Ovary (tissue), 9 donors: ENCODE results near the gene FAM110D. TPM values are rescaled to one million over a fixed set of nuclear protein-coding genes. Genes with fewer than 3 reads are reported as not detected.

Experiments
- DNase-seq, 5 donors: peaks; one replicate each; pipeline ENCODE4 v3.0.0-alpha.2; 2019 to 2020
- H3K27ac ChIP-seq, 2 donors: fragments of 200-600 bp; one replicate each; pipeline versions ENCODE4 v1.5.1 to v1.8.0; 2019 to 2022
- H3K27me3 ChIP-seq: fragments of 200-600 bp; one replicate; pipeline ENCODE4 v1.8.0; 2022
- H3K36me3 ChIP-seq: fragments of 200-600 bp; sonication (generic); one replicate; pipeline ENCODE4 v1.5.1; 2019
- H3K4me1 ChIP-seq: one replicate; pipeline ENCODE4 v1.8.1; 2013; ENCODE audit warnings: mild to moderate bottlenecking, moderate library complexity; ENCODE audit not compliant: insufficient read depth
- H3K4me3 ChIP-seq: fragments of 200-600 bp; sonication (generic); one replicate; pipeline ENCODE4 v1.5.1; 2017
- H3K9me3 ChIP-seq, 2 donors: fragments of 200-600 bp in 1 of 2; sonication (generic) in 1 of 2; one replicate each; pipeline versions ENCODE4 v1.5.1 to v1.8.1; 2013 to 2019; ENCODE audit warnings: mild to moderate bottlenecking in 1 of 2, moderate library complexity in 1 of 2
- EP300 ChIP-seq: sonication (generic); formaldehyde crosslinking; IDR thresholded peaks from one replicate; pipeline ENCODE4 v1.6.1; 2017; ENCODE audit warnings: antibody characterized with exemption
- POLR2A ChIP-seq: fragments of 450-650 bp; IDR thresholded peaks from one replicate; pipeline ENCODE4 v1.6.1; 2017; ENCODE audit warnings: antibody characterized with exemption, mild to moderate bottlenecking, moderate library complexity
- WGBS, 3 donors: extraction: QIAGEN DNeasy Blood & Tissue Kit in 1 of 3; methylation state at CpG; one replicate each; pipeline versions ENCODE4 v1.1.5 to v1.1.7; 2013 to 2017; 5-methylcytosine and 5-hydroxymethylcytosine counted together
- intact Hi-C, 4 donors: fragments of 100-400 bp; cut with DNase I; formaldehyde crosslinking; loops; one replicate each; pipeline versions ENCODE4 v1.11.0 to v1.15.1; 2022 to 2023
- polyA plus RNA-seq, 2 donors: library from polyadenylated mRNA; stranded (reverse); fragments of 200-250 nt in 1 of 2; fragments of 350-450 nt in 1 of 2; fragmentation: Illumina TruSeq in 1 of 2; extraction: RNeasy Lipid Tissue Mini Kit (QIAGEN cat#74804) in 1 of 2; gene quantifications; one replicate each; pipeline ENCODE4 v1.2.3, GENCODE V29; 2013 to 2014
- total RNA-seq, 7 donors: library from RNA; depleted of rRNA in 2 of 7; stranded (reverse); fragments of >200 nt in 2 of 7; fragmentation: NEBNext Ultra II Directional in 3 of 7; extraction: Animal tissue kit (Norgen Biotek cat#: 25700) in 3 of 7; gene quantifications; one replicate each; pipeline versions ENCODE4 v1.1.0 to v1.2.4, GENCODE V29; 2016 to 2023
- TF ChIP-seq, protein P1 (sequence below), 3 donors: fragments of 450-650 bp in 2 of 3; fragments of 200-600 bp in 1 of 3; IDR thresholded peaks; one replicate each; pipeline versions ENCODE4 v1.5.1 to v1.8.0; 2016 to 2022; ENCODE audit warnings: antibody characterized with exemption in 3 of 3, mild to moderate bottlenecking in 1 of 3
- donor health status: DM: no; HTN: no; CAD: no; lungs with moderate emphysema.
- donor health status: DM: no; HTN: no; CAD: no.
- donor health status: Bipolar disorder and iron deficiency.
- donor health status: DM: yes; HTN: yes; CAD: no.
- donor health status: DM: no; HTN: no; CAD: no.
- donor health status: DM: yes; HTN: yes; CAD: no.

Gene FAM110D
- total and polyA plus RNA-seq, 9 donors, result 0.91 to 4.9 (median 2.1) TPM

DNA sequence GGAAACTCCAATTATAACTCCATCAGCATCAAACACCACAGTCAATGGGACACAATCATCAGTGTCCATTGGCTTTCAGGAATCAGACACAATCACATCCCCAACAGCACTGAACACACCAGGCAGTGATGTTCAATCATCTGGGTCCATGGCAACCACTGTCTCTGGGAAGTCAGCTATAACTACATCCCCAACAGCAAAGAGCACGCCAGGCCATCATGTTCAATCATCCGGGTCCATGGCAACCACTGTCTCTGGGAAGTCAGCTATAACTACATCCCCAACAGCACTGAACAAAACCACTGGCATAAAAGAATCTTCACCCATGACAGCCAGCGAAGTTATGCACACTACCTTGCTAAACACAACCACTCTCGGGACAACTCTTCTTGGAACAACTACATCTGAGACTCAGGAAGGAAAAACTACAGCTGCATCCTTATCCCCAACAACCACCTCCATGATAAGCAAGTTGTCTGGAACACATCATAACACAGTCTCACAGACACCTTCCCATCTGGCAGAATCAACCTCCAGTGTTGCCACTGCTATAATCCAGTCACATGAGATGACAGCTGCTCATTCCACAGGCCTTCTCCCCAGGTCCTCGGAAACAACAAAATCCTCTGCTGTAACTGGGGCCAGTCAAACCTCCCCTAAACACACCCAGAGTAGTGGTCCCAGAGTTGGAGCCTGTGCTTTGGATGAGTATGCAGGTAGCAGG is 51.4 kb downstream of the FAM110D start:
- intact Hi-C loops, result loop anchor here in 1 of 4 donors (5.0 kb wide), 1 partner anchor 1928 kb away; no protein-coding TSS in a partner anchor
- WGBS, 3 donors, result 75 to 83% (median 78%) methylated on average over 5 of the region's 5 CpGs

DNA sequence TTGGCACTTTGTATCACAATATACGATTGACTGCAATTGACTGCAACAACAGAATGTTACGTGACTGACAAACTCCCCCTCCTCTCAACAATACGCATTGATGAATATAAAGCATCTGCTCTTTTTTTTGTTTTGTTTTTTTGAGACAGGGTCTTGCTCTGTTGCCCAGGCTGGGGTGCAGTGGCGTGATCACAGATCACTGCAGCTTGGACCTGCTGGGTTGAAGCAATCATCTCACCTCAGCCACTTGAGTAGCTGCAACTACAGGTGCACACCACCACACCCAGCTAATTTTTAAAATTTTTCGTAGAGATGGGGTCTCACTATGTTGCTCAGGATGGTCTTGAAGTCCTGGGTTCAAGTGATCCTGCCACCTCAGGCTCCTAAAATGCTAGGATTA is 53.8 kb downstream of the FAM110D start:
- no peak for DNase-seq
- H3K27ac ChIP-seq, result no peak overlapping the region
- H3K9me3 ChIP-seq, result no peaks in the 10 kb centered on the region
- intact Hi-C loops, result loop anchor here in 1 of 4 donors (5.0 kb wide), 1 partner anchor 1930 kb away; no protein-coding TSS in a partner anchor
- TF ChIP-seq EP300 (no peak), POLR2A (no peak)
- TF ChIP-seq, protein P1, sequence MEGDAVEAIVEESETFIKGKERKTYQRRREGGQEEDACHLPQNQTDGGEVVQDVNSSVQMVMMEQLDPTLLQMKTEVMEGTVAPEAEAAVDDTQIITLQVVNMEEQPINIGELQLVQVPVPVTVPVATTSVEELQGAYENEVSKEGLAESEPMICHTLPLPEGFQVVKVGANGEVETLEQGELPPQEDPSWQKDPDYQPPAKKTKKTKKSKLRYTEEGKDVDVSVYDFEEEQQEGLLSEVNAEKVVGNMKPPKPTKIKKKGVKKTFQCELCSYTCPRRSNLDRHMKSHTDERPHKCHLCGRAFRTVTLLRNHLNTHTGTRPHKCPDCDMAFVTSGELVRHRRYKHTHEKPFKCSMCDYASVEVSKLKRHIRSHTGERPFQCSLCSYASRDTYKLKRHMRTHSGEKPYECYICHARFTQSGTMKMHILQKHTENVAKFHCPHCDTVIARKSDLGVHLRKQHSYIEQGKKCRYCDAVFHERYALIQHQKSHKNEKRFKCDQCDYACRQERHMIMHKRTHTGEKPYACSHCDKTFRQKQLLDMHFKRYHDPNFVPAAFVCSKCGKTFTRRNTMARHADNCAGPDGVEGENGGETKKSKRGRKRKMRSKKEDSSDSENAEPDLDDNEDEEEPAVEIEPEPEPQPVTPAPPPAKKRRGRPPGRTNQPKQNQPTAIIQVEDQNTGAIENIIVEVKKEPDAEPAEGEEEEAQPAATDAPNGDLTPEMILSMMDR (IDR thresholded peaks at IDR 0.05), result no peak
- H3K36me3 ChIP-seq, result no peaks in the 10 kb centered on the region
- no peaks in the 10 kb centered on the region for H3K4me1 ChIP-seq
- H3K4me3 ChIP-seq, result no peak overlapping the region
- H3K27me3 ChIP-seq, result no peaks in the 10 kb centered on the region
- 80 to 87% (median 82%) methylated on average over 5 of the region's 5 CpGs for WGBS, 3 donors

More for the DNA sequence above, 51.4 kb downstream of the FAM110D start:
- Histone ChIP-seq H3K36me3 (no peaks in the 10 kb centered on the region), H3K9me3 (no peaks in the 10 kb centered on the region), H3K27ac (no peak overlapping the region), H3K4me1 (no peaks in the 10 kb centered on the region), H3K27me3 (no peaks in the 10 kb centered on the region), H3K4me3 (no peak overlapping the region)
- no peak for DNase-seq
- TF ChIP-seq EP300, result no peak
- TF ChIP-seq POLR2A, result no peak
- TF ChIP-seq, protein P1 (IDR thresholded peaks at IDR 0.05), result no peak

DNA sequence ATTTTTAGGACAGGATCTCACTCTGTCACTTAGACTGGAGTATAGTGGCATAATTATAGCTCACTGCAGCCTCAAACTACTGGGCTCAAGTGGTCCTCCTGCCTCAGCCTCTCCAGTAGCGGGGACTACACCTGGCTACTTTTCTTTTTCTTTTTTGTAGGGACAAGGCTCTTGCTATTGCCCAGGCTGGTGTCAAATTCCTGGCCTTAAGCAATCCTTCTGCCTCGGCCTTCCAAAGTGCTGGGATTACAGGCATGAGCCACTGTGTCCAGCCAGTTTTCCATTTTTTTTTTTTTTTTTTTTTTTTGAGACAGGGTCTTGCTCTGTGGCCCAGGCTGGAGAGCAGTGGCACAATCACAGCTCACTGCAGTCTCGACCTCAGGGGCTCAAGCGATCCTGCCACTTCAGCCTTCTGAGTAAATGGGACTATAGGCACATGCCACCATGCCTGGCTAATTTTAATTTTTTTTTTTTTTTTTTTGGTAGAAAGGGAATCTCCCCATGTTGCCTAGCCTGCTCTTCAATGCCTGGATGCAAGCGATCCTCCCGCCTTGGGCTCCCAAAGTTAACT is 54.5 kb downstream of the FAM110D start:
- Histone ChIP-seq H3K36me3 (no peaks in the 10 kb centered on the region), H3K9me3 (no peaks in the 10 kb centered on the region), H3K27ac (no peak overlapping the region), H3K27me3 (no peaks in the 10 kb centered on the region), H3K4me3 (no peak overlapping the region), H3K4me1 (no peaks in the 10 kb centered on the region)
- intact Hi-C loops, result loop anchor here in 1 of 4 donors (5.0 kb wide), 1 partner anchor 1931 kb away; no protein-coding TSS in a partner anchor
- WGBS, 3 donors, result 83 to 90% (median 88%) methylated on average over 6 of the region's 6 CpGs
- DNase-seq, result no peak
- TF ChIP-seq EP300, result no peak
- TF ChIP-seq, protein P1 (IDR thresholded peaks at IDR 0.05), result no peak
- no peak for TF ChIP-seq POLR2A

Other genes with a start within 250 kb of the FAM110D start
- 10 to 100 TPM in 1 of 7 donors, 1 to 10 TPM in 6; 4.6 to 10.2 (median 6.1) TPM for gene PAFAH2, start 161.0 kb upstream of the FAM110D start, total RNA-seq
- 10 to 100 TPM in 1 of 2 donors, 1 to 10 TPM in 1; 3.4 to 12.1 TPM for gene PAFAH2, start 161.0 kb upstream of the FAM110D start, polyA plus RNA-seq
- gene EXTL1, start 137.3 kb upstream of the FAM110D start, total RNA-seq, result 1 to 10 TPM; 1.7 to 4.5 (median 3.7) TPM
- 1 to 10 TPM in 1 of 2 donors, under 1 TPM in 1; 0.47 to 1.5 TPM for gene EXTL1, start 137.3 kb upstream of the FAM110D start, polyA plus RNA-seq
- gene SLC30A2, start 113.0 kb upstream of the FAM110D start, total RNA-seq, result under 1 TPM in 4 of 7 donors, not detected in 3; 0.11 to 0.80 (median 0.17) TPM
- not detected for gene SLC30A2, start 113.0 kb upstream of the FAM110D start, polyA plus RNA-seq
- 1 to 10 TPM in 1 of 7 donors, under 1 TPM in 1, not detected in 5; 0.12 to 1.6 TPM for gene TRIM63, start 91.4 kb upstream of the FAM110D start, total RNA-seq
- under 1 TPM; 0.06 to 0.27 TPM for gene TRIM63, start 91.4 kb upstream of the FAM110D start, polyA plus RNA-seq
- 10 to 100 TPM in 5 of 7 donors, 1 to 10 TPM in 2; 5.7 to 16.5 (median 12.3) TPM for gene PDIK1L, start 47.3 kb upstream of the FAM110D start, total RNA-seq
- gene PDIK1L, start 47.3 kb upstream of the FAM110D start, polyA plus RNA-seq, result 1 to 10 TPM; 4.5 to 4.6 TPM
- not detected for gene C1orf232, start 9.9 kb downstream of the FAM110D start, total RNA-seq
- not detected for gene C1orf232, start 9.9 kb downstream of the FAM110D start, polyA plus RNA-seq
- gene ZNF593, start 10.8 kb downstream of the FAM110D start, total RNA-seq, result 10 to 100 TPM; 17.8 to 62.5 (median 40.1) TPM
- 10 to 100 TPM in 1 of 2 donors, 1 to 10 TPM in 1; 1.8 to 36.5 TPM for gene ZNF593, start 10.8 kb downstream of the FAM110D start, polyA plus RNA-seq
- not detected for gene ZNF593OS, start 12.8 kb downstream of the FAM110D start, total RNA-seq
- under 1 TPM in 1 of 2 donors, not detected in 1; 0.54 TPM for gene ZNF593OS, start 12.8 kb downstream of the FAM110D start, polyA plus RNA-seq
- gene CNKSR1, start 18.4 kb downstream of the FAM110D start, total RNA-seq, result 10 to 100 TPM in 1 of 7 donors, 1 to 10 TPM in 6; 2.9 to 16.8 (median 6.3) TPM
- 1 to 10 TPM in 1 of 2 donors, under 1 TPM in 1; 0.73 to 1.7 TPM for gene CNKSR1, start 18.4 kb downstream of the FAM110D start, polyA plus RNA-seq
- not detected for gene CATSPER4, start 31.5 kb downstream of the FAM110D start, total RNA-seq
- not detected for gene CATSPER4, start 31.5 kb downstream of the FAM110D start, polyA plus RNA-seq
- 1 to 10 TPM; 2.3 to 8.4 (median 4.0) TPM for gene CEP85, start 75.1 kb downstream of the FAM110D start, total RNA-seq
- 1 to 10 TPM; 2.0 to 4.4 TPM for gene CEP85, start 75.1 kb downstream of the FAM110D start, polyA plus RNA-seq
- gene SH3BGRL3, start 121.0 kb downstream of the FAM110D start, total RNA-seq, result 100 to 1,000 TPM in 1 of 7 donors, 10 to 100 TPM in 6; 18.6 to 117 (median 58.3) TPM
- gene SH3BGRL3, start 121.0 kb downstream of the FAM110D start, polyA plus RNA-seq, result 100 to 1,000 TPM in 1 of 2 donors, 10 to 100 TPM in 1; 57.8 to 242 TPM
- gene UBXN11, start 147.6 kb downstream of the FAM110D start, total RNA-seq, result 10 to 100 TPM; 17.3 to 37.0 (median 28.8) TPM
- 10 to 100 TPM in 1 of 2 donors, 1 to 10 TPM in 1; 3.6 to 25.1 TPM for gene UBXN11, start 147.6 kb downstream of the FAM110D start, polyA plus RNA-seq
- 1 to 10 TPM in 6 of 7 donors, not detected in 1; 1.3 to 6.2 (median 2.9) TPM for gene CD52, start 158.9 kb downstream of the FAM110D start, total RNA-seq
- 10 to 100 TPM in 1 of 2 donors, 1 to 10 TPM in 1; 7.1 to 45.5 TPM for gene CD52, start 158.9 kb downstream of the FAM110D start, polyA plus RNA-seq
- gene CRYBG2, start 195.1 kb downstream of the FAM110D start, total RNA-seq, result 1 to 10 TPM in 1 of 7 donors, under 1 TPM in 1, not detected in 5; 0.23 to 2.3 TPM
- under 1 TPM in 1 of 2 donors, not detected in 1; 0.11 TPM for gene CRYBG2, start 195.1 kb downstream of the FAM110D start, polyA plus RNA-seq
- under 1 TPM in 3 of 7 donors, not detected in 4; 0.28 to 0.50 (median 0.41) TPM for gene ZNF683, start 213.7 kb downstream of the FAM110D start, total RNA-seq
- gene ZNF683, start 213.7 kb downstream of the FAM110D start, polyA plus RNA-seq, result under 1 TPM in 1 of 2 donors, not detected in 1; 0.15 TPM